ENCODE results near the gene CAMK2G.

CAMK2G gene

GRCh38 chr10:73786512-73786885 is 87.9 kb downstream of the CAMK2G start:
- DNase-seq, result no peak

GRCh38 chr10:73785721-73786511 is 88.4 kb downstream of the CAMK2G start:
- DNase-seq, result peak; percentile 45

GRCh38 chr10:73785211-73785720 is 89.1 kb downstream of the CAMK2G start, which contains the start of gene ZSWIM8:
Gene ZSWIM8, plus strand, starts transcription at chr10:73785606. Its CDS starts 273 bp downstream, at chr10:73785879.
- DNase-seq, result peak; percentile 96

GRCh38 chr10:73782749-73783085 is 91.6 kb downstream of the CAMK2G start:
- no peak for DNase-seq

- DNase-seq, result peak; percentile 94
Observed at GRCh38 chr10:73781879-73782748, 92.2 kb downstream of the CAMK2G start, which contains the start of gene CHCHD1. Gene CHCHD1, plus strand, starts transcription at chr10:73782048. Its CDS starts 28 bp downstream, at chr10:73782076.

- no peak for DNase-seq
Observed at GRCh38 chr10:73781548-73781878, 92.8 kb downstream of the CAMK2G start.

- no peak for DNase-seq
Observed at GRCh38 chr10:73780966-73781365, 93.4 kb downstream of the CAMK2G start.

GRCh38 chr10:73780301-73780700 is 94.1 kb downstream of the CAMK2G start:
- no peak for DNase-seq

- DNase-seq, result no peak
Observed at GRCh38 chr10:73779539-73780197, 94.7 kb downstream of the CAMK2G start.

GRCh38 chr10:73779018-73779417 is 95.3 kb downstream of the CAMK2G start:
- no peak for DNase-seq

- no peak for DNase-seq
Observed at GRCh38 chr10:73774637-73775036, 99.7 kb downstream of the CAMK2G start.

GRCh38 chr10:73773152-73773879 is 101.0 kb downstream of the CAMK2G start:
- DNase-seq, result no peak

- peak; percentile 95 for DNase-seq
Observed at GRCh38 chr10:73772281-73773151, 101.8 kb downstream of the CAMK2G start.

GRCh38 chr10:73771722-73772280 is 102.6 kb downstream of the CAMK2G start:
- DNase-seq, result no peak

GRCh38 chr10:73769396-73769795 is 105.0 kb downstream of the CAMK2G start:
- DNase-seq, result no peak

GRCh38 chr10:73768881-73769280 is 105.5 kb downstream of the CAMK2G start:
- DNase-seq, result no peak

GRCh38 chr10:73765066-73765465 is 109.3 kb downstream of the CAMK2G start:
- no peak for DNase-seq

GRCh38 chr10:73763343-73763742 is 111.0 kb downstream of the CAMK2G start:
- no peak for DNase-seq

- DNase-seq, result no peak
Observed at GRCh38 chr10:73762915-73763314, 111.4 kb downstream of the CAMK2G start.
